B cell (primary cell): ENCODE measurements around the gene TOLLIP. TPM values are rescaled to one million over a fixed set of nuclear protein-coding genes. Genes with fewer than 3 reads are reported as not detected.

ENCODE experiments used
- ATAC-seq: fragments of 200-7000 bp; cut with Tn5 transposase; one replicate; pipeline ENCODE4 v1.10.0; 2021; ENCODE audit warnings: low read depth, mild to moderate bottlenecking, moderate number of reproducible peaks, moderate library complexity
- CTCF ChIA-PET: fragments of 350-600 bp; sonication (Branson Sonifier 250); formaldehyde crosslinking; loops from one replicate; lab custom pipeline; 2021; ENCODE audit warnings: antibody characterized with exemption, inconsistent platforms; lab: Charles Lee
- POLR2A ChIA-PET: fragments of 350-600 bp; sonication (Branson Sonifier 250); formaldehyde crosslinking; loops from one replicate; lab custom pipeline; 2021; ENCODE audit warnings: antibody characterized with exemption; lab: Charles Lee
- DNase-seq: peaks from one replicate; pipeline ENCODE4 v3.0.0; 2013
- H2AFZ ChIP-seq: 2 replicates; pipeline ENCODE4 v1.6.1; 2012; ENCODE audit warnings: mild to moderate bottlenecking, low read depth, low read length; ENCODE audit not compliant: insufficient read depth, poor library complexity, severe bottlenecking
- H3K27ac ChIP-seq, 2 donors: 1 replicate in 1 of 2; 2 replicates in 1 of 2; pipeline ENCODE4 v1.5.1; 2012 to 2013; ENCODE audit warnings: low read length in 2 of 2, mild to moderate bottlenecking in 2 of 2, moderate library complexity in 1 of 2
- H3K27me3 ChIP-seq, 4 experiments: fragments of 200-600 bp in 1 of 4; sonication (generic) in 1 of 4; replicated peaks in 1 of 4; 1 replicate in 2 of 4; 2 replicates in 2 of 4; pipeline versions ENCODE4 v1.6.1 to v1.7.0; 2013 to 2016; ENCODE audit warnings: low read length in 3 of 4, mild to moderate bottlenecking in 2 of 4, mixed read lengths in 1 of 4, moderate library complexity in 1 of 4; ENCODE audit not compliant: insufficient read depth in 4 of 4, control insufficient read depth in 3 of 4; ENCODE audit errors: control extremely low read depth in 1 of 4
- H3K36me3 ChIP-seq, 2 experiments: replicated peaks in 1 of 2; 1 replicate in 1 of 2; 2 replicates in 1 of 2; pipeline versions ENCODE4 v1.6.1 to v1.7.1; 2013; ENCODE audit warnings: low read length in 1 of 2; ENCODE audit not compliant: insufficient read depth in 2 of 2, control insufficient read depth in 1 of 2; ENCODE audit errors: control extremely low read depth in 1 of 2, extremely low read depth in 1 of 2
- H3K4me1 ChIP-seq, 2 donors: fragments of 200-600 bp in 1 of 2; sonication (generic) in 1 of 2; 1 replicate in 1 of 2; 2 replicates in 1 of 2; pipeline versions ENCODE4 v1.5.1 to v1.6.1; 2013 to 2017; ENCODE audit warnings: low read length in 2 of 2; ENCODE audit not compliant: control insufficient read depth in 2 of 2, insufficient read depth in 2 of 2
- H3K4me2 ChIP-seq: replicated peaks from 2 replicates; pipeline ENCODE3; 2012; ENCODE audit warnings: mild to moderate bottlenecking, low read depth, low read length; ENCODE audit not compliant: poor library complexity, severe bottlenecking
- H3K4me3 ChIP-seq, 5 experiments: fragments of 200-600 bp in 1 of 5; sonication (generic) in 1 of 5; 1 replicate in 3 of 5; 2 replicates in 2 of 5; pipeline versions ENCODE4 v1.5.1 to v1.7.0; 2011 to 2016; ENCODE audit warnings: low read length in 4 of 5, mild to moderate bottlenecking in 4 of 5, low read depth in 2 of 5, control low read depth in 1 of 5, moderate library complexity in 1 of 5; ENCODE audit not compliant: insufficient read depth in 1 of 5; ENCODE audit errors: control extremely low read depth in 1 of 5, extremely low read depth in 1 of 5
- H3K79me2 ChIP-seq: fragments of 200-600 bp; sonication (generic); one replicate; pipeline ENCODE4 v1.6.0; 2016; ENCODE audit warnings: low read length; ENCODE audit not compliant: control insufficient read depth, insufficient read depth
- H3K9ac ChIP-seq: fragments of 200-600 bp; sonication (generic); 2 replicates; pipeline ENCODE4 v1.6.1; 2017; ENCODE audit warnings: mild to moderate bottlenecking, low read length, moderate library complexity
- H3K9me3 ChIP-seq, 3 donors: one replicate each; pipeline versions ENCODE4 v1.6.1 to v1.7.1; 2013; ENCODE audit warnings: low read length in 2 of 3; ENCODE audit not compliant: control insufficient read depth in 2 of 3, insufficient read depth in 1 of 3; ENCODE audit errors: control extremely low read depth in 1 of 3
- H4K20me1 ChIP-seq: 2 replicates; pipeline ENCODE4 v1.6.0; 2012; ENCODE audit warnings: mild to moderate bottlenecking, low read length; ENCODE audit not compliant: insufficient read depth, control insufficient read depth, poor library complexity, severe bottlenecking
- H3K27ac Mint-ChIP-seq: one replicate; pipeline ENCODE4 v1.8.0; 2021; ENCODE audit warnings: mixed read lengths
- H3K27me3 Mint-ChIP-seq: one replicate; pipeline ENCODE4 v1.8.0; 2021; ENCODE audit warnings: mixed read lengths
- H3K4me1 Mint-ChIP-seq: one replicate; pipeline ENCODE4 v1.8.0; 2021; ENCODE audit warnings: mixed read lengths
- H3K4me3 Mint-ChIP-seq: one replicate; pipeline ENCODE4 v1.8.0; 2021; ENCODE audit warnings: mixed read lengths
- H3K9me3 Mint-ChIP-seq: one replicate; pipeline ENCODE4 v1.8.0; 2022; ENCODE audit warnings: mixed read lengths; ENCODE audit not compliant: insufficient read depth
- EZH2 ChIP-seq: IDR thresholded peaks from 2 replicates; pipeline ENCODE4 v1.6.1; 2012; ENCODE audit warnings: borderline replicate concordance, low read depth, mild to moderate bottlenecking, moderate library complexity, low read length; ENCODE audit not compliant: insufficient read depth, poor library complexity, severe bottlenecking
- WGBS: methylation state at CpG from one replicate; pipeline ENCODE4 v1.1.5; 2013; ENCODE audit warnings: missing lambda C conversion rate; ENCODE audit not compliant: insufficient coverage; 5-methylcytosine and 5-hydroxymethylcytosine counted together
- intact Hi-C: fragments of 100-400 bp; cut with micrococcal nuclease; formaldehyde crosslinking; loops from one replicate; pipeline ENCODE4 v1.10.0; 2022
- polyA plus RNA-seq: library from polyadenylated mRNA; depleted of rRNA; stranded (reverse); fragments of >200 nt; gene quantifications from 2 replicates; pipeline ENCODE4 v1.2.3, GENCODE V29; 2012
- total RNA-seq, 2 donors: library from RNA; stranded (reverse); fragments of 120-200 nt in 1 of 2; gene quantifications; 1 replicate in 1 of 2; 2 replicates in 1 of 2; pipeline versions ENCODE4 v1.2.3 to v1.2.4, GENCODE V29; 2013 to 2022
- TF ChIP-seq, protein P1 (sequence below): fragments of 200-600 bp; IDR thresholded peaks from one replicate; pipeline ENCODE4 v1.8.0; 2022; ENCODE audit warnings: antibody characterized with exemption, mild to moderate bottlenecking

The TOLLIP gene
- total and polyA plus RNA-seq, 2 donors (not counting 1 experiment from before 2014, with no cell fraction given): 34.7 to 52.5 TPM

DNA sequence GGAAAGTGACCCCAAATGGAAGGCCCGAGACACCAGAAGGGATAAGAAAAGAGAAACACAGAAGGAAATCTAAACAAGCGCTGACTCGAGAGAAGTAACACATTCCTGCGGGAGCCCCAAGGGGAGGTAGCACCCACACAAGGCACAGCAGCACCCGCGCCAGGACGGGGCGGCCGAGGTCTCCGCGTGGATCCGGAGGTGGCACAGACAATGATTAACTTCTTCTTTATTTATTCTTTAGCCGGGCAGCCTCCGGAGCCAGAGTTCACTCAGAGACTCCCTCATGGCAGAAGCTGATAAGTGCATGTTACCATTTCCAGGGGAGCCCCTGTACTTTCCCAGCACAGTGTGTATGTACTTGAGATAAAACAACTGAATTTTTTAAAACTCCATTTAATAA, 5.1 kb downstream of the TOLLIP start:
- Histone ChIP-seq H3K79me2 (peaks cover 97% of the 10 kb centered on the region), H3K4me1 (peaks cover 24 to 29% of the 10 kb centered on the region in 2 donors), H3K9me3 (no peaks in the 10 kb centered on the region)

DNA sequence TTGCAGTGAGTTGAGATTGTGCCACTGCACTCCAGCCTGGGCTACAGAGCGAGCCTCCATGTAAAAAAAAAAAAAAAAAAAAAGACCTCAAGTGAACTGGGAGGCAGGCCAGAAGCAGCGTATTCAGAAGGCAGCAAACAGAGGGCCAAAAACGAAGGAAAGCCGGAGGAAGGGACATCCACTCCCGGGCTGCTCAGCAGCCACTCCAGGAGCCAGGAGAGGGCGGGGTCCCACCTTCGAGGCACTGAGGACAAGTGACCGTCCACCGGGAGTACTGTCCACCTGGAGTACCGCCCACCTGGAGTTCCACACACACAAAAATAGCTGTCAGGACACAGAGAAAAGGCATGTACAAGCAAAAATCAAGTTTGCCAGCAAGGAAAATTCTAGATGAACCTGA, 5.5 kb downstream of the TOLLIP start:
- Histone ChIP-seq H4K20me1 (peaks cover 97% of the 10 kb centered on the region), H3K9ac (no peak overlapping the region)
- H3K4me1 Mint-ChIP-seq: peaks cover 44% of the 10 kb centered on the region

More for the DNA sequence above, 5.1 kb downstream of the TOLLIP start:
- no peaks in the 10 kb centered on the region for H3K9me3 Mint-ChIP-seq
- H3K4me2 ChIP-seq: no peak overlapping the region
- intact Hi-C loops: no loop called here
- no peak overlapping the region for H3K4me3 Mint-ChIP-seq
- no peak overlapping the region for H3K4me3 ChIP-seq
- H4K20me1 ChIP-seq: peaks cover 94% of the 10 kb centered on the region
- no peak overlapping the region for H2AFZ ChIP-seq
- no peak overlapping the region for H3K27ac Mint-ChIP-seq
- no peak overlapping the region for H3K9ac ChIP-seq
- ATAC-seq (no peak), DNase-seq (no peak)
- H3K27me3 Mint-ChIP-seq: no peaks in the 10 kb centered on the region
- TF ChIP-seq, protein P1, sequence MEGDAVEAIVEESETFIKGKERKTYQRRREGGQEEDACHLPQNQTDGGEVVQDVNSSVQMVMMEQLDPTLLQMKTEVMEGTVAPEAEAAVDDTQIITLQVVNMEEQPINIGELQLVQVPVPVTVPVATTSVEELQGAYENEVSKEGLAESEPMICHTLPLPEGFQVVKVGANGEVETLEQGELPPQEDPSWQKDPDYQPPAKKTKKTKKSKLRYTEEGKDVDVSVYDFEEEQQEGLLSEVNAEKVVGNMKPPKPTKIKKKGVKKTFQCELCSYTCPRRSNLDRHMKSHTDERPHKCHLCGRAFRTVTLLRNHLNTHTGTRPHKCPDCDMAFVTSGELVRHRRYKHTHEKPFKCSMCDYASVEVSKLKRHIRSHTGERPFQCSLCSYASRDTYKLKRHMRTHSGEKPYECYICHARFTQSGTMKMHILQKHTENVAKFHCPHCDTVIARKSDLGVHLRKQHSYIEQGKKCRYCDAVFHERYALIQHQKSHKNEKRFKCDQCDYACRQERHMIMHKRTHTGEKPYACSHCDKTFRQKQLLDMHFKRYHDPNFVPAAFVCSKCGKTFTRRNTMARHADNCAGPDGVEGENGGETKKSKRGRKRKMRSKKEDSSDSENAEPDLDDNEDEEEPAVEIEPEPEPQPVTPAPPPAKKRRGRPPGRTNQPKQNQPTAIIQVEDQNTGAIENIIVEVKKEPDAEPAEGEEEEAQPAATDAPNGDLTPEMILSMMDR: no peak
- no peak for TF ChIP-seq EZH2
- H3K4me1 Mint-ChIP-seq: peaks cover 43% of the 10 kb centered on the region
- 91% methylated on average over 13 of the region's 14 CpGs for WGBS
- H3K27me3 ChIP-seq: no peaks in the 10 kb centered on the region
- CTCF ChIA-PET: interaction anchor here (0.7 to 1.3 kb wide), 2 partner anchors 79 to 84 kb away, joined by 3 to 5 read pairs; no protein-coding TSS in a partner anchor
- H3K27ac ChIP-seq: no peak overlapping the region
- H3K36me3 ChIP-seq: peaks cover 0 to 13% of the 10 kb centered on the region in 2 experiments
- POLR2A ChIA-PET: no interaction called here

More for the DNA sequence above, 5.5 kb downstream of the TOLLIP start:
- no peak overlapping the region for H3K4me3 ChIP-seq
- DNase-seq (no peak), ATAC-seq (no peak)
- CTCF ChIA-PET: interaction anchor here (1.3 kb wide), 1 partner anchor 79 kb away, joined by 5 read pairs; no protein-coding TSS in a partner anchor
- Mint-ChIP-seq H3K27me3 (no peaks in the 10 kb centered on the region), H3K27ac (no peak overlapping the region), H3K4me3 (no peak overlapping the region), H3K9me3 (no peaks in the 10 kb centered on the region)
- H3K36me3 ChIP-seq: peaks cover 0 to 13% of the 10 kb centered on the region in 2 experiments
- POLR2A ChIA-PET: no interaction called here
- H3K79me2 ChIP-seq: peaks cover 99% of the 10 kb centered on the region
- H3K4me2 ChIP-seq: no peak overlapping the region
- intact Hi-C loops: no loop called here
- peaks cover 24 to 28% of the 10 kb centered on the region in 2 donors for H3K4me1 ChIP-seq
- H3K27me3 ChIP-seq: no peaks in the 10 kb centered on the region
- 88% methylated on average over 10 of the region's 10 CpGs for WGBS
- TF ChIP-seq, protein P1: no peak
- no peak for TF ChIP-seq EZH2
- no peaks in the 10 kb centered on the region for H3K9me3 ChIP-seq
- H3K27ac ChIP-seq: no peak overlapping the region
- H2AFZ ChIP-seq: no peak overlapping the region
